ENCODE measurements around the gene CACNB4.
"Not testable (repeated sequence)": the region's sequence is repeated elsewhere in the genome, so short reads cannot be mapped to it uniquely, and the experiment has no call there.

Gene CACNB4

GRCh38 chr2:152034257-152034801, 64.5 kb downstream of the CACNB4 start:
- no peak overlapping the region for H3K4me3 Mint-ChIP-seq
- H3K4me1 Mint-ChIP-seq (ENCODE audit: low read depth), result peaks cover 42% of the 10 kb centered on the region
- no peaks in the 10 kb centered on the region for H3K9me3 Mint-ChIP-seq
- H3K27ac Mint-ChIP-seq, result no peak overlapping the region
- no peaks in the 10 kb centered on the region for H3K36me3 Mint-ChIP-seq (ENCODE audit: low read depth)
- intact Hi-C loops (cut with micrococcal nuclease), result loop anchor here (10.0 kb wide), 2 partner anchors 390 to 680 kb away; partner anchors contain the start of genes ARL6IP6 and PRPF40A
- H3K27me3 Mint-ChIP-seq, result no peaks in the 10 kb centered on the region

DNA sequence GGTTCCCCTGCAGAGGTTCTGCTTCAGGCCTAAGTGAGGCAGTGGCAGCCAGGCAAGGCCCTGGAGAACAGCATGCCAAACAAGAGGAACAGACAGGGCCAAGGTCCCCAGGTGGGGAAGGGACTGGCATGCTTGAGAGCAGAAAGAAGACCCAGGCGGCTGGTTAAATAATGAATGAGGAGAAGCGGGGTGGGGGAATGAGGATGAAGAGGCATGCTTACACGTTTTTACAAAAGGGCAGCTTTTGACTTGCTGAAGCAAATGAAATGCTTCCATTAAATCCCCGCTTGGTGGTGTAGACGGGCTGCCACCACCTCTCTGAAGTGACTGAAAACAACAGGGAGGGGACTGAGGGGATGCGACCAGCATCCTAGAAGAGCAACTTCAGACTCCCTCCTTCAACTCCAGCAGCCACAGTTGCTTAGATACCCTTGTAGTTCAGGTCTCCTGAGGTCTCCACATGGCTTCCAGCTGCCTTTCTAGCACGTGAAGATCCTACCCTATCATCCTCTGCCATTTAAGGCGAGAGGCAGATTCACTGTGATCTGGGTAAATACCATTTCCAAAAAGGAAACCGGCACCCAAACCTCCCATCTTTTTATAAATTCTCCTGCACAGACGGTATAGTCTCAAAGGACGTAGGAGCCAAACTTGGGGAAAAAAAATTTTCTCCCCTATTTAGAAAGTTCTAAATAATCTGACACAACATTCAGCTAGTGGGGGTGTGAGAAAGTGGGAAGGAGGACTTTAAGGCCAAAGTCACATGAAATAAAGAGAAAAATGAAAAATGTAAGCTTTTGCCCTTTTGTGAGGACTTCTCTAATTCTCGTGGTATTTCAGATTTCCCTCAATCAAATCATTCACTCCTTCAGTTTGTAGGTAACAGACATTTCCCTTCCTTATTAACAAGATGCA, 65.6 kb downstream of the CACNB4 start:
- H3K4me3 Mint-ChIP-seq, result no peak overlapping the region
- intact Hi-C loops (cut with micrococcal nuclease), result loop anchor here (10.0 kb wide), 2 partner anchors 392 to 682 kb away; partner anchors contain the start of genes ARL6IP6 and PRPF40A
- peak overlapping the region; percentile 42 for H3K27ac Mint-ChIP-seq
- H3K4me1 Mint-ChIP-seq (ENCODE audit: low read depth), result peaks cover 38% of the 10 kb centered on the region
- H3K9me3 Mint-ChIP-seq, result no peaks in the 10 kb centered on the region
- no peaks in the 10 kb centered on the region for H3K27me3 Mint-ChIP-seq
- no peaks in the 10 kb centered on the region for H3K36me3 Mint-ChIP-seq (ENCODE audit: low read depth)

- Mint-ChIP-seq H3K36me3 (ENCODE audit: low read depth) (no peaks in the 10 kb centered on the region), H3K9me3 (no peaks in the 10 kb centered on the region), H3K27ac (peak overlapping the region; percentile 54), H3K4me1 (ENCODE audit: low read depth) (peaks cover 27% of the 10 kb centered on the region), H3K27me3 (no peaks in the 10 kb centered on the region), H3K4me3 (no peak overlapping the region)
- intact Hi-C loops (cut with micrococcal nuclease), result loop anchor here (10.0 kb wide), 2 partner anchors 393 to 683 kb away; partner anchors contain the start of genes ARL6IP6 and PRPF40A
Observed at GRCh38 chr2:152031747-152032306, 67.0 kb downstream of the CACNB4 start.

- not testable (repeated sequence) for H3K27me3 Mint-ChIP-seq; H3K9me3 Mint-ChIP-seq; H3K36me3 Mint-ChIP-seq (ENCODE audit: low read depth); H3K4me3 Mint-ChIP-seq
- Mint-ChIP-seq H3K27ac (peak overlapping the region; percentile 54), H3K4me1 (ENCODE audit: low read depth) (peaks cover 34% of the 10 kb centered on the region)
- intact Hi-C loops (cut with micrococcal nuclease), result loop anchor here (10.0 kb wide), 2 partner anchors 394 to 684 kb away; partner anchors contain the start of genes ARL6IP6 and PRPF40A
Observed at GRCh38 chr2:152030596-152031328, 68.1 kb downstream of the CACNB4 start.

DNA sequence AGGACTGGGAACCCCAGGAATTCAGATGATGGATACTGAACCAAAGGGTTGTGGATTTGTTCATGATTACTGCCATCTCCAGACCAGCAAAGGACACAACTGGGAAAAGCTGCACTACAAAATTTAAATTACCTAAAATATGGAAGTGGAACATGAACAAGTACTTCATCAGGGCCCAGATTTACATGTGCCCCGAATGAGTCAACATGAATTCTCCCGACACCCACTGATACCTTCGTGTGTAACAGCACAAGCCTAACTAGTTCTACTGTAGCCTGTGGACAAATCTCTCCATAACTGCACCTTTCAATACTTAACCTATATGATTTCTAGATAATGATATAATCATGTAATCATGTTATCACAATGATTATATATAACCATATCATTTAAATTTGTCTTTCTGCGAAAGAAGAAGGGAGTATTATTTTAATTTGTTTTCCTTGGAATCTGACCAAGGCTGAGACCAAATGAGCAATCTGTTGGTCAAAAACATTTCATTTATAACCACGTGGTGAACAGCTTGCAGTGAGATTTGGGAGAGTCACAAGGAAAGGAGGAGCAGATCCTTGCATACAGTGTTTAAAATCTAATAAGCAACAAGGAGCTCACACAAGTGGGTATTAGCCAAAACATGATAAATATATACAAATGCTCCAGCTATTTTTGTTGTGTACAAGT, 70.5 kb downstream of the CACNB4 start:
- Mint-ChIP-seq H3K4me3 (no peak overlapping the region), H3K27me3 (no peaks in the 10 kb centered on the region), H3K4me1 (ENCODE audit: low read depth) (peaks cover 37% of the 10 kb centered on the region), H3K36me3 (ENCODE audit: low read depth) (no peaks in the 10 kb centered on the region), H3K9me3 (no peaks in the 10 kb centered on the region), H3K27ac (no peak overlapping the region)
- intact Hi-C loops (cut with micrococcal nuclease), result loop anchor here (10.0 kb wide), 1 partner anchor 564 kb away; no protein-coding TSS in a partner anchor

- Mint-ChIP-seq H3K4me3 (peak overlapping the region; percentile 69), H3K27me3 (no peaks in the 10 kb centered on the region), H3K36me3 (ENCODE audit: low read depth) (no peaks in the 10 kb centered on the region), H3K9me3 (no peaks in the 10 kb centered on the region), H3K4me1 (ENCODE audit: low read depth) (peaks cover 29% of the 10 kb centered on the region), H3K27ac (peak overlapping the region; percentile 50)
- intact Hi-C loops (cut with micrococcal nuclease), result loop anchor here (1.0 to 10.0 kb wide), 2 partner anchors 26 to 561 kb away; no protein-coding TSS in a partner anchor
Observed at GRCh38 chr2:152025678-152026287, 73.1 kb downstream of the CACNB4 start.

GRCh38 chr2:152024477-152024876, 74.4 kb downstream of the CACNB4 start:
- peaks cover 24% of the 10 kb centered on the region for H3K4me1 Mint-ChIP-seq (ENCODE audit: low read depth)
- H3K4me3 Mint-ChIP-seq, result no peak overlapping the region
- H3K9me3 Mint-ChIP-seq, result no peaks in the 10 kb centered on the region
- no peaks in the 10 kb centered on the region for H3K36me3 Mint-ChIP-seq (ENCODE audit: low read depth)
- intact Hi-C loops (cut with micrococcal nuclease), result loop anchor here (10.0 kb wide), 1 partner anchor 560 kb away; no protein-coding TSS in a partner anchor
- H3K27ac Mint-ChIP-seq, result no peak overlapping the region
- no peaks in the 10 kb centered on the region for H3K27me3 Mint-ChIP-seq

- H3K27me3 Mint-ChIP-seq, result no peaks in the 10 kb centered on the region
- no peaks in the 10 kb centered on the region for H3K9me3 Mint-ChIP-seq
- H3K4me1 Mint-ChIP-seq (ENCODE audit: low read depth), result peaks cover 17% of the 10 kb centered on the region
- H3K27ac Mint-ChIP-seq, result no peak overlapping the region
- H3K36me3 Mint-ChIP-seq (ENCODE audit: low read depth), result no peaks in the 10 kb centered on the region
- no peak overlapping the region for H3K4me3 Mint-ChIP-seq
- intact Hi-C loops (cut with micrococcal nuclease), result loop anchor here (10.0 kb wide), 1 partner anchor 557 kb away; no protein-coding TSS in a partner anchor
Observed at GRCh38 chr2:152022090-152022489, 76.8 kb downstream of the CACNB4 start.

DNA sequence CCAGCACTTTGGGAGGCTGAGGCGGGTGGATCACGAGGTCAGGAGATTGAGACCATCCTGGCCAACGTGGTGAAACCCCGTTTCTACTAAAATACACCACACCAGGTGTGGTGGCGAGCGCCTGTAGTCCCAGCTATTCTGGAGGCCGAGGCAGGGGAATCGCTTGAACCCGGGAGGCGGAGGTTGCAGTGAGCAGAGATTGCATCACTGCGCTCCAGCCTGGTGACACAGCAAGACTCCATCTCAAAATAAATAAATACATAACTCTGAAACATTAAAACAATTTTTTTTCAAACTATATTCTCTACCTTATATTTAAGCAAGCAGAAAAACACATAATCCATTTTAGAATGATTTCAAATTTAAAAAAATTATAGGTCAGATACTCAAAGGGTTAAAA, 77.8 kb downstream of the CACNB4 start:
- not testable (repeated sequence) for H3K9me3 Mint-ChIP-seq

GRCh38 chr2:152019732-152020131, 79.1 kb downstream of the CACNB4 start:
- Mint-ChIP-seq H3K36me3 (ENCODE audit: low read depth) (no peaks in the 10 kb centered on the region), H3K27ac (no peak overlapping the region), H3K4me1 (ENCODE audit: low read depth) (peaks cover 7% of the 10 kb centered on the region), H3K27me3 (no peaks in the 10 kb centered on the region), H3K4me3 (no peak overlapping the region), H3K9me3 (no peaks in the 10 kb centered on the region)
- intact Hi-C loops (cut with micrococcal nuclease), result loop anchor here (10.0 kb wide), 1 partner anchor 555 kb away; no protein-coding TSS in a partner anchor

More for the DNA sequence above, 77.8 kb downstream of the CACNB4 start:
- not testable (repeated sequence) for H3K27ac Mint-ChIP-seq; H3K27me3 Mint-ChIP-seq; H3K36me3 Mint-ChIP-seq (ENCODE audit: low read depth); H3K4me3 Mint-ChIP-seq
- peaks cover 13% of the 10 kb centered on the region for H3K4me1 Mint-ChIP-seq (ENCODE audit: low read depth)
- intact Hi-C loops (cut with micrococcal nuclease), result loop anchor here (10.0 kb wide), 1 partner anchor 556 kb away; no protein-coding TSS in a partner anchor

DNA sequence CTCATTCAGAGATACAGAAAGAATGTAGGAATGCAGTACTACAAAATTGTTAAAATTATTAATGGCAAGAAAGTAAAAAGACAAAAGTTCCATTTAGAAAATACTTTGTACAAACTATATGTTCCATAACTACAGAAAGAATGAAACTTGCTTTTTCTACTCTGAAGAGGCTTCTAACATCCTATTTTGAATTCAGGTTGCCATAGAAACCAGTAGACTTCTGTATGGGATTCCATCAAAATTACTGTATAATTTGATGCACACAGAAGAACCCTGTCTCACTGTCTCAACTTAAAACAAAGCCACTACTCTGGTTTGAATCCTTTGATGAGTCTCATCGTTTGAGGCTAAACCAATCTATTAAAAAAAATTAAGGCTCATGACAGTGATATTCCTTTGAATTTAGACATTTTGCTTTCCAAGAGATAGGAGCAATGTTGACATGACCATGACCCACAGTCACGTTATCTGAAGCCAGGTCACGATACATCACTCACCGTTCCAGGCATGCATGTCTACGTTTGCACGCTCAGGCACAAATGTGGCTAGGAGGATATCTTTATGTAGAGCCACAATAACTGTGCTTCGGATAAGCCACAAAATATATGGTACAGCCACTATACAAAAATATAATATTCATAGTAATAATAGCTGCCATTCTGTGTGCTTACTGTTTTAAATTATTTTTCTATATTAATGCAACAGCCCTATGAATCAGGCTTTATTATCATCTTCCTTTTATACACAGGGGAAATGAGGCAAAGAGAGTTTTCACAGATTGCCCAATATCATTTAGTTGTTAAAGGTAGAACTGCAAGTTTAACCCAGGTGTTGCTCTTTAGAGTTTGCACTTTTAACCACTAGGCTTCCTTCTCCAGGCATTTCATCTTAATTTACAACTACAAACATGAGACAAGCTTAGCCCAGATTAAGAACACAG, 82.4 kb downstream of the CACNB4 start:
- Mint-ChIP-seq H3K4me1 (ENCODE audit: low read depth) (no peaks in the 10 kb centered on the region), H3K27ac (no peak overlapping the region), H3K36me3 (ENCODE audit: low read depth) (no peaks in the 10 kb centered on the region), H3K27me3 (no peaks in the 10 kb centered on the region), H3K9me3 (no peaks in the 10 kb centered on the region), H3K4me3 (no peak overlapping the region)
- intact Hi-C loops (cut with micrococcal nuclease), result no loop called here

DNA sequence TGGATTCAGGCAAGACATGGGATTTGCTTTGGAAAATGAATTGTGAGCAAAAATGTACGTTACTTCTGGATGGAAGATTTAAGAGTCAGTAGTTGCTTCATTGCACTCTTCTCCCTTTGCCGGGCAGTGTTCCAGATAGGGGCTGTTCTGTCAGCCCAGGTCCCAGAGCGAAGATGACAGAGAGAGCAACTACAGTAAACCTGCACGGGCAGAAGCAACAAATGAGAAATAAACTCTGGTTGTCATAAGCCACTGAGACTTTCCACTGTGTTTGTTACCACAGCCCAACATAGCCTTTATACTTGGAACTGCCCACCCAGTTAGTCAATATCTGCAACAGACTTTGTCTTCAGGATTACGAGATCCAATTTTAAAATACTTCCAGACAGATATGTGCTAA, 83.3 kb downstream of the CACNB4 start:
- no peaks in the 10 kb centered on the region for H3K36me3 Mint-ChIP-seq (ENCODE audit: low read depth)
- H3K4me3 Mint-ChIP-seq, result no peak overlapping the region
- no peaks in the 10 kb centered on the region for H3K4me1 Mint-ChIP-seq (ENCODE audit: low read depth)
- no peaks in the 10 kb centered on the region for H3K9me3 Mint-ChIP-seq
- intact Hi-C loops (cut with micrococcal nuclease), result no loop called here
- no peak overlapping the region for H3K27ac Mint-ChIP-seq
- H3K27me3 Mint-ChIP-seq, result no peaks in the 10 kb centered on the region

All from dendritic cell treated with granulocyte-macrophage colony-stimulating factor and Interleukin-4, amounts not matched to agents 40 ng/mL and 50 ng/mL, for 4 days (primary cell).